ENCODE data around the gene CXXC5. TPM values are rescaled to one million over a fixed set of nuclear protein-coding genes. Genes with fewer than 3 reads are reported as not detected.

CXXC5 gene
- total and polyA plus RNA-seq, 9 of the 15 experiments (the other 6 are each of a cell fraction or from before 2014, with no cell fraction given) = 1.9 to 123 (median 45.8) TPM

- TF ChIP-seq, protein P1, sequence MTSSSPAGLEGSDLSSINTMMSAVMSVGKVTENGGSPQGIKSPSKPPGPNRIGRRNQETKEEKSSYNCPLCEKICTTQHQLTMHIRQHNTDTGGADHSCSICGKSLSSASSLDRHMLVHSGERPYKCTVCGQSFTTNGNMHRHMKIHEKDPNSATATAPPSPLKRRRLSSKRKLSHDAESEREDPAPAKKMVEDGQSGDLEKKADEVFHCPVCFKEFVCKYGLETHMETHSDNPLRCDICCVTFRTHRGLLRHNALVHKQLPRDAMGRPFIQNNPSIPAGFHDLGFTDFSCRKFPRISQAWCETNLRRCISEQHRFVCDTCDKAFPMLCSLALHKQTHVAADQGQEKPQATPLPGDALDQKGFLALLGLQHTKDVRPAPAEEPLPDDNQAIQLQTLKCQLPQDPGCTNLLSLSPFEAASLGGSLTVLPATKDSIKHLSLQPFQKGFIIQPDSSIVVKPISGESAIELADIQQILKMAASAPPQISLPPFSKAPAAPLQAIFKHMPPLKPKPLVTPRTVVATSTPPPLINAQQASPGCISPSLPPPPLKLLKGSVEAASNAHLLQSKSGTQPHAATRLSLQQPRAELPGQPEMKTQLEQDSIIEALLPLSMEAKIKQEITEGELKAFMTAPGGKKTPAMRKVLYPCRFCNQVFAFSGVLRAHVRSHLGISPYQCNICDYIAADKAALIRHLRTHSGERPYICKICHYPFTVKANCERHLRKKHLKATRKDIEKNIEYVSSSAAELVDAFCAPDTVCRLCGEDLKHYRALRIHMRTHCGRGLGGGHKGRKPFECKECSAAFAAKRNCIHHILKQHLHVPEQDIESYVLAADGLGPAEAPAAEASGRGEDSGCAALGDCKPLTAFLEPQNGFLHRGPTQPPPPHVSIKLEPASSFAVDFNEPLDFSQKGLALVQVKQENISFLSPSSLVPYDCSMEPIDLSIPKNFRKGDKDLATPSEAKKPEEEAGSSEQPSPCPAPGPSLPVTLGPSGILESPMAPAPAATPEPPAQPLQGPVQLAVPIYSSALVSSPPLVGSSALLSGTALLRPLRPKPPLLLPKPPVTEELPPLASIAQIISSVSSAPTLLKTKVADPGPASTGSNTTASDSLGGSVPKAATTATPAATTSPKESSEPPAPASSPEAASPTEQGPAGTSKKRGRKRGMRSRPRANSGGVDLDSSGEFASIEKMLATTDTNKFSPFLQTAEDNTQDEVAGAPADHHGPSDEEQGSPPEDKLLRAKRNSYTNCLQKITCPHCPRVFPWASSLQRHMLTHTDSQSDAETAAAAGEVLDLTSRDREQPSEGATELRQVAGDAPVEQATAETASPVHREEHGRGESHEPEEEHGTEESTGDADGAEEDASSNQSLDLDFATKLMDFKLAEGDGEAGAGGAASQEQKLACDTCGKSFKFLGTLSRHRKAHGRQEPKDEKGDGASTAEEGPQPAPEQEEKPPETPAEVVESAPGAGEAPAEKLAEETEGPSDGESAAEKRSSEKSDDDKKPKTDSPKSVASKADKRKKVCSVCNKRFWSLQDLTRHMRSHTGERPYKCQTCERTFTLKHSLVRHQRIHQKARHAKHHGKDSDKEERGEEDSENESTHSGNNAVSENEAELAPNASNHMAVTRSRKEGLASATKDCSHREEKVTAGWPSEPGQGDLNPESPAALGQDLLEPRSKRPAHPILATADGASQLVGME (CRISPR knock-in tag; IDR thresholded peaks at IDR 0.05) = no peak
- TF ChIP-seq FOXJ2 (tag; IDR thresholded peaks at IDR 0.05) (no peak), ZNF347 (CRISPR knock-in tag; IDR thresholded peaks at IDR 0.05; ENCODE audit: low read depth) (no peak), GATAD2A (IDR thresholded peaks at IDR 0.05) (peak; percentile 94), HDGF (IDR thresholded peaks at IDR 0.05) (peak; percentile 98; the same call in 1 of the 2 replicates), ZBTB8A (IDR thresholded peaks at IDR 0.05; ENCODE audit: partially characterized antibody) (no peak), XRCC3 (IDR thresholded peaks at IDR 0.05) (no peak), EZH2 (IDR thresholded peaks at IDR 0.05; ENCODE audit: borderline replicate concordance, low read depth, low read length) (no peak), DIDO1 (tag; IDR thresholded peaks at IDR 0.05; ENCODE audit: low read depth) (no peak), POLR2G (IDR thresholded peaks at IDR 0.05; ENCODE audit: low read depth, low read length) (peak; percentile 69), RBBP5 (IDR thresholded peaks at IDR 0.05; ENCODE audit: borderline replicate concordance, insufficient read depth, low read length, poor library complexity, severe bottlenecking) (no peak), NUFIP1 (IDR thresholded peaks at IDR 0.05; ENCODE audit: partially characterized antibody) (no peak), PPARD (CRISPR knock-in tag; IDR thresholded peaks at IDR 0.05) (no peak), MYBL2 (IDR thresholded peaks at IDR 0.05; ENCODE audit: low read depth) (no peak; the same call in 1 of the 2 replicates), MYBL2 (CRISPR knock-in tag; IDR thresholded peaks at IDR 0.05; ENCODE audit: borderline replicate concordance) (no peak), ZNF644 (tag; IDR thresholded peaks at IDR 0.05; ENCODE audit: low read depth) (no peak), NFIX (CRISPR knock-in tag; IDR thresholded peaks at IDR 0.05; ENCODE audit: low read depth) (no peak), KLF1 (tag; IDR thresholded peaks at IDR 0.05) (no peak), HLTF (IDR thresholded peaks at IDR 0.05) (no peak), NFE2L1 (tag; IDR thresholded peaks at IDR 0.05; ENCODE audit: borderline replicate concordance, low read depth) (no peak)
- TF ChIP-seq, protein P2, sequence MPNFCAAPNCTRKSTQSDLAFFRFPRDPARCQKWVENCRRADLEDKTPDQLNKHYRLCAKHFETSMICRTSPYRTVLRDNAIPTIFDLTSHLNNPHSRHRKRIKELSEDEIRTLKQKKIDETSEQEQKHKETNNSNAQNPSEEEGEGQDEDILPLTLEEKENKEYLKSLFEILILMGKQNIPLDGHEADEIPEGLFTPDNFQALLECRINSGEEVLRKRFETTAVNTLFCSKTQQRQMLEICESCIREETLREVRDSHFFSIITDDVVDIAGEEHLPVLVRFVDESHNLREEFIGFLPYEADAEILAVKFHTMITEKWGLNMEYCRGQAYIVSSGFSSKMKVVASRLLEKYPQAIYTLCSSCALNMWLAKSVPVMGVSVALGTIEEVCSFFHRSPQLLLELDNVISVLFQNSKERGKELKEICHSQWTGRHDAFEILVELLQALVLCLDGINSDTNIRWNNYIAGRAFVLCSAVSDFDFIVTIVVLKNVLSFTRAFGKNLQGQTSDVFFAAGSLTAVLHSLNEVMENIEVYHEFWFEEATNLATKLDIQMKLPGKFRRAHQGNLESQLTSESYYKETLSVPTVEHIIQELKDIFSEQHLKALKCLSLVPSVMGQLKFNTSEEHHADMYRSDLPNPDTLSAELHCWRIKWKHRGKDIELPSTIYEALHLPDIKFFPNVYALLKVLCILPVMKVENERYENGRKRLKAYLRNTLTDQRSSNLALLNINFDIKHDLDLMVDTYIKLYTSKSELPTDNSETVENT (CRISPR knock-in tag; IDR thresholded peaks at IDR 0.05) = peak; percentile 6
Observed at GRCh38 chr5:139660923-139661814, 13.0 kb downstream of the CXXC5 start (continued).

All from K562 (cell line).